Stimulated activated CD4-positive, alpha-beta T cell treated with anti-CD3 and anti-CD28 coated beads, Interleukin-15, amount 100 ng/mL, for 48 hours (primary cell): ENCODE measurements around the gene PDLIM4.

Experiments used
- DNase-seq, 2 donors: peaks; one replicate each; pipeline ENCODE4 v3.0.0-alpha.2; 2020; ENCODE audit warnings: low read depth in 2 of 2

Gene PDLIM4

GRCh38 chr5:132267166-132267739 lies 9.8 kb downstream of the PDLIM4 start:
- no peak for DNase-seq

- DNase-seq, result no peak
These were observed 10.7 kb downstream of the PDLIM4 start for GRCh38 chr5:132267931-132268768.

GRCh38 chr5:132268769-132269551 lies 11.5 kb downstream of the PDLIM4 start:
- no peak for DNase-seq

GRCh38 chr5:132269635-132270334 lies 12.3 kb downstream of the PDLIM4 start:
- DNase-seq, result no peak

- no peak for DNase-seq
These were observed 12.8 kb downstream of the PDLIM4 start for GRCh38 chr5:132270335-132270665.

- no peak for DNase-seq
These were observed 13.2 kb downstream of the PDLIM4 start for GRCh38 chr5:132270706-132271105.

- DNase-seq, result no peak
These were observed 14.1 kb downstream of the PDLIM4 start for GRCh38 chr5:132271251-132272246.

GRCh38 chr5:132272311-132273210 lies 15.1 kb downstream of the PDLIM4 start:
- peak; percentile 41 to 68 for DNase-seq

- DNase-seq, result no peak
These were observed 16.1 kb downstream of the PDLIM4 start for GRCh38 chr5:132273631-132274030.

GRCh38 chr5:132274050-132274792 lies 16.7 kb downstream of the PDLIM4 start:
- no peak for DNase-seq

GRCh38 chr5:132275367-132276220 lies 18.1 kb downstream of the PDLIM4 start:
- DNase-seq, result no peak

GRCh38 chr5:132277256-132277655 lies 19.8 kb downstream of the PDLIM4 start:
- no peak for DNase-seq

GRCh38 chr5:132277971-132278853 lies 20.7 kb downstream of the PDLIM4 start:
- DNase-seq, result no peak

GRCh38 chr5:132279801-132280200 lies 22.3 kb downstream of the PDLIM4 start:
- DNase-seq, result no peak

- DNase-seq, result no peak
These were observed 23.1 kb downstream of the PDLIM4 start for GRCh38 chr5:132280371-132281240.
